HEK293 (cell line): Measurements from ENCODE around the gene CNKSR2.

Experiments used
- ZBTB21 ChIP-seq: fragments of 450-650 bp; formaldehyde crosslinking; IDR thresholded peaks from 2 replicates; pipeline ENCODE4 v1.5.1; 2017; ENCODE audit warnings: missing biosample characterization, missing genetic modification characterization
- ZBTB7A ChIP-seq: fragments of 450-650 bp; formaldehyde crosslinking; IDR thresholded peaks from 2 replicates; pipeline ENCODE4 v1.5.1; 2016; ENCODE audit warnings: low read depth, missing biosample characterization, missing genetic modification characterization
- ZBTB8A ChIP-seq: fragments of 450-650 bp; formaldehyde crosslinking; IDR thresholded peaks from 2 replicates; pipeline ENCODE4 v1.5.1; 2016; ENCODE audit warnings: missing biosample characterization, missing genetic modification characterization
- ZNF114 ChIP-seq: fragments of 450-650 bp; formaldehyde crosslinking; IDR thresholded peaks from 2 replicates; pipeline ENCODE4 v1.5.0; 2017; ENCODE audit warnings: missing biosample characterization, missing genetic modification characterization
- ZNF184 ChIP-seq: fragments of 450-650 bp; IDR thresholded peaks from 2 replicates; pipeline ENCODE4 v1.5.1; 2018; ENCODE audit warnings: missing biosample characterization, mild to moderate bottlenecking, missing genetic modification characterization
- ZNF404 ChIP-seq: fragments of 450-650 bp; formaldehyde crosslinking; IDR thresholded peaks from 2 replicates; pipeline ENCODE4 v1.5.1; 2017; ENCODE audit warnings: missing biosample characterization, missing genetic modification characterization
- ZNF433 ChIP-seq: fragments of 450-650 bp; formaldehyde crosslinking; IDR thresholded peaks from 2 replicates; pipeline ENCODE4 v1.5.1; 2016; ENCODE audit warnings: missing biosample characterization, missing genetic modification characterization, low read depth
- TF ChIP-seq, protein P1 (sequence below): fragments of 450-650 bp; formaldehyde crosslinking; IDR thresholded peaks from 2 replicates; pipeline ENCODE4 v1.5.1; 2016; ENCODE audit warnings: missing biosample characterization, missing genetic modification characterization, borderline replicate concordance
- TF ChIP-seq, protein P2 (sequence below): fragments of 450-650 bp; formaldehyde crosslinking; IDR thresholded peaks from 2 replicates; pipeline ENCODE4 v1.5.1; 2016; ENCODE audit warnings: missing biosample characterization, missing genetic modification characterization
- TF ChIP-seq, protein P3 (sequence below): fragments of 450-650 bp; formaldehyde crosslinking; IDR thresholded peaks from 2 replicates; pipeline ENCODE4 v1.5.1; 2016; ENCODE audit warnings: missing biosample characterization, missing genetic modification characterization
- TF ChIP-seq, protein P4 (sequence below): fragments of 450-650 bp; formaldehyde crosslinking; IDR thresholded peaks from 2 replicates; pipeline ENCODE4 v1.5.1; 2016; ENCODE audit warnings: missing biosample characterization, missing genetic modification characterization

DNA sequence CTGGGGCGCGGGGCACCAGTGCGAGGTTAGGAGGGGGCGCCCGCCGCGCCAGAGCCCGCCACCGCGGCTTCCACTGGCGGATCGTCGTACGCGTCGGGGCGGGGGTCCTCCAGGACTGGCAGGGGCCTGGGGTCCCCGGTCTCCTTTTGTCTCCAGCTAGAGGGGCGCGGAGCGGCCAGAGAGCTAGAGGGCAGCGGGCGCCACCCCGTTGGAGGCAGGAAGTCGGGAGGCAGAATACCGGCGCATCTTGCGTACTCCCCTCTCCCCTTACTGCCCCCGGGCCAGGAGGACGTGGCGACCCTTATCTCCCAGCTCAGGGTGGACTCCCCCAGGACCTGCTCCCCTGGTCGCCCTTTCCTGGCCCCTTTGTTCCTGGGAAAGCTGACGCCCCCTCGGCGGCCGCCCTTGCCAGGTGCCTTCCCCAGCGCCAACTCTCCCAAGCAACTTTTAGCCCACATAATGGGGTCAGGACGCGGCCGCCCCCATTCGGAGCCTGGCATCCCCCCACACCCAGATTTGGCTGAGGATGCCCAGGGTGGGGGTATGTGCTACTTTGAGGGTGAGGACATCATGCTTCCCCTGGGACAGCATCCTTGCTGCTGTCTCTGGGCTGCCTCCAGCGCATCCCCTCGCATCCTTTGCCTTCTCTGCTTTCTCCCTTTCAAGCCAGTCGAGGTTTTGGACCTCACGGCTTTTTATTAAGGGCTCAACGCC lies 933 bp downstream of the CNKSR2 start:
- TF ChIP-seq, protein P1, sequence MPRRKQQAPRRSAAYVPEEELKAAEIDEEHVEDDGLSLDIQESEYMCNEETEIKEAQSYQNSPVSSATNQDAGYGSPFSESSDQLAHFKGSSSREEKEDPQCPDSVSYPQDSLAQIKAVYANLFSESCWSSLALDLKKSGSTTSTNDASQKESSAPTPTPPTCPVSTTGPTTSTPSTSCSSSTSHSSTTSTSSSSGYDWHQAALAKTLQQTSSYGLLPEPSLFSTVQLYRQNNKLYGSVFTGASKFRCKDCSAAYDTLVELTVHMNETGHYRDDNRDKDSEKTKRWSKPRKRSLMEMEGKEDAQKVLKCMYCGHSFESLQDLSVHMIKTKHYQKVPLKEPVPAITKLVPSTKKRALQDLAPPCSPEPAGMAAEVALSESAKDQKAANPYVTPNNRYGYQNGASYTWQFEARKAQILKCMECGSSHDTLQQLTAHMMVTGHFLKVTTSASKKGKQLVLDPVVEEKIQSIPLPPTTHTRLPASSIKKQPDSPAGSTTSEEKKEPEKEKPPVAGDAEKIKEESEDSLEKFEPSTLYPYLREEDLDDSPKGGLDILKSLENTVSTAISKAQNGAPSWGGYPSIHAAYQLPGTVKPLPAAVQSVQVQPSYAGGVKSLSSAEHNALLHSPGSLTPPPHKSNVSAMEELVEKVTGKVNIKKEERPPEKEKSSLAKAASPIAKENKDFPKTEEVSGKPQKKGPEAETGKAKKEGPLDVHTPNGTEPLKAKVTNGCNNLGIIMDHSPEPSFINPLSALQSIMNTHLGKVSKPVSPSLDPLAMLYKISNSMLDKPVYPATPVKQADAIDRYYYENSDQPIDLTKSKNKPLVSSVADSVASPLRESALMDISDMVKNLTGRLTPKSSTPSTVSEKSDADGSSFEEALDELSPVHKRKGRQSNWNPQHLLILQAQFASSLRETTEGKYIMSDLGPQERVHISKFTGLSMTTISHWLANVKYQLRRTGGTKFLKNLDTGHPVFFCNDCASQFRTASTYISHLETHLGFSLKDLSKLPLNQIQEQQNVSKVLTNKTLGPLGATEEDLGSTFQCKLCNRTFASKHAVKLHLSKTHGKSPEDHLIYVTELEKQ (tag by site-specific recombination): no peak
- no peak for TF ChIP-seq ZBTB7A
- TF ChIP-seq, protein P2, sequence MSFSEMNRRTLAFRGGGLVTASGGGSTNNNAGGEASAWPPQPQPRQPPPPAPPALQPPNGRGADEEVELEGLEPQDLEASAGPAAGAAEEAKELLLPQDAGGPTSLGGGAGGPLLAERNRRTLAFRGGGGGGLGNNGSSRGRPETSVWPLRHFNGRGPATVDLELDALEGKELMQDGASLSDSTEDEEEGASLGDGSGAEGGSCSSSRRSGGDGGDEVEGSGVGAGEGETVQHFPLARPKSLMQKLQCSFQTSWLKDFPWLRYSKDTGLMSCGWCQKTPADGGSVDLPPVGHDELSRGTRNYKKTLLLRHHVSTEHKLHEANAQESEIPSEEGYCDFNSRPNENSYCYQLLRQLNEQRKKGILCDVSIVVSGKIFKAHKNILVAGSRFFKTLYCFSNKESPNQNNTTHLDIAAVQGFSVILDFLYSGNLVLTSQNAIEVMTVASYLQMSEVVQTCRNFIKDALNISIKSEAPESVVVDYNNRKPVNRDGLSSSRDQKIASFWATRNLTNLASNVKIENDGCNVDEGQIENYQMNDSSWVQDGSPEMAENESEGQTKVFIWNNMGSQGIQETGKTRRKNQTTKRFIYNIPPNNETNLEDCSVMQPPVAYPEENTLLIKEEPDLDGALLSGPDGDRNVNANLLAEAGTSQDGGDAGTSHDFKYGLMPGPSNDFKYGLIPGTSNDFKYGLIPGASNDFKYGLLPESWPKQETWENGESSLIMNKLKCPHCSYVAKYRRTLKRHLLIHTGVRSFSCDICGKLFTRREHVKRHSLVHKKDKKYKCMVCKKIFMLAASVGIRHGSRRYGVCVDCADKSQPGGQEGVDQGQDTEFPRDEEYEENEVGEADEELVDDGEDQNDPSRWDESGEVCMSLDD: no peak
- TF ChIP-seq, protein P3, sequence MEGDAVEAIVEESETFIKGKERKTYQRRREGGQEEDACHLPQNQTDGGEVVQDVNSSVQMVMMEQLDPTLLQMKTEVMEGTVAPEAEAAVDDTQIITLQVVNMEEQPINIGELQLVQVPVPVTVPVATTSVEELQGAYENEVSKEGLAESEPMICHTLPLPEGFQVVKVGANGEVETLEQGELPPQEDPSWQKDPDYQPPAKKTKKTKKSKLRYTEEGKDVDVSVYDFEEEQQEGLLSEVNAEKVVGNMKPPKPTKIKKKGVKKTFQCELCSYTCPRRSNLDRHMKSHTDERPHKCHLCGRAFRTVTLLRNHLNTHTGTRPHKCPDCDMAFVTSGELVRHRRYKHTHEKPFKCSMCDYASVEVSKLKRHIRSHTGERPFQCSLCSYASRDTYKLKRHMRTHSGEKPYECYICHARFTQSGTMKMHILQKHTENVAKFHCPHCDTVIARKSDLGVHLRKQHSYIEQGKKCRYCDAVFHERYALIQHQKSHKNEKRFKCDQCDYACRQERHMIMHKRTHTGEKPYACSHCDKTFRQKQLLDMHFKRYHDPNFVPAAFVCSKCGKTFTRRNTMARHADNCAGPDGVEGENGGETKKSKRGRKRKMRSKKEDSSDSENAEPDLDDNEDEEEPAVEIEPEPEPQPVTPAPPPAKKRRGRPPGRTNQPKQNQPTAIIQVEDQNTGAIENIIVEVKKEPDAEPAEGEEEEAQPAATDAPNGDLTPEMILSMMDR: no peak
- TF ChIP-seq ZNF184 (tag by site-specific recombination): no peak
- TF ChIP-seq ZNF433 (tag by site-specific recombination): no peak
- TF ChIP-seq ZBTB21 (tag by site-specific recombination): no peak
- no peak for TF ChIP-seq ZNF404
- TF ChIP-seq ZNF114: no peak
- no peak for TF ChIP-seq ZBTB8A (tag by site-specific recombination)
- TF ChIP-seq, protein P4, sequence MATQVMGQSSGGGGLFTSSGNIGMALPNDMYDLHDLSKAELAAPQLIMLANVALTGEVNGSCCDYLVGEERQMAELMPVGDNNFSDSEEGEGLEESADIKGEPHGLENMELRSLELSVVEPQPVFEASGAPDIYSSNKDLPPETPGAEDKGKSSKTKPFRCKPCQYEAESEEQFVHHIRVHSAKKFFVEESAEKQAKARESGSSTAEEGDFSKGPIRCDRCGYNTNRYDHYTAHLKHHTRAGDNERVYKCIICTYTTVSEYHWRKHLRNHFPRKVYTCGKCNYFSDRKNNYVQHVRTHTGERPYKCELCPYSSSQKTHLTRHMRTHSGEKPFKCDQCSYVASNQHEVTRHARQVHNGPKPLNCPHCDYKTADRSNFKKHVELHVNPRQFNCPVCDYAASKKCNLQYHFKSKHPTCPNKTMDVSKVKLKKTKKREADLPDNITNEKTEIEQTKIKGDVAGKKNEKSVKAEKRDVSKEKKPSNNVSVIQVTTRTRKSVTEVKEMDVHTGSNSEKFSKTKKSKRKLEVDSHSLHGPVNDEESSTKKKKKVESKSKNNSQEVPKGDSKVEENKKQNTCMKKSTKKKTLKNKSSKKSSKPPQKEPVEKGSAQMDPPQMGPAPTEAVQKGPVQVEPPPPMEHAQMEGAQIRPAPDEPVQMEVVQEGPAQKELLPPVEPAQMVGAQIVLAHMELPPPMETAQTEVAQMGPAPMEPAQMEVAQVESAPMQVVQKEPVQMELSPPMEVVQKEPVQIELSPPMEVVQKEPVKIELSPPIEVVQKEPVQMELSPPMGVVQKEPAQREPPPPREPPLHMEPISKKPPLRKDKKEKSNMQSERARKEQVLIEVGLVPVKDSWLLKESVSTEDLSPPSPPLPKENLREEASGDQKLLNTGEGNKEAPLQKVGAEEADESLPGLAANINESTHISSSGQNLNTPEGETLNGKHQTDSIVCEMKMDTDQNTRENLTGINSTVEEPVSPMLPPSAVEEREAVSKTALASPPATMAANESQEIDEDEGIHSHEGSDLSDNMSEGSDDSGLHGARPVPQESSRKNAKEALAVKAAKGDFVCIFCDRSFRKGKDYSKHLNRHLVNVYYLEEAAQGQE: no peak
